GM12878 (cell line): ENCODE results near the gene UBE2I. TPM values are rescaled to one million over a fixed set of nuclear protein-coding genes. Genes with fewer than 3 reads are reported as not detected.

Source experiments
- ATAC-seq: fragments of 200-7000 bp; cut with Tn5 transposase; 3 replicates; pipeline ENCODE4 v1.9.1; 2020; ENCODE audit warnings: mild to moderate bottlenecking, moderate library complexity
- BruUV-seq: library from RNA; stranded (reverse); fragments of 400-500 nt; replicated peaks from 2 replicates; lab custom pipeline; 2021; lab: Mats Ljungman, UMichigan
- CTCF ChIA-PET: fragments of 300-600 bp; sonication (Branson Sonifier 250); formaldehyde crosslinking; extraction: SDS; loops from one replicate; lab custom pipeline; 2021; ENCODE audit warnings: inconsistent platforms; lab: Yijun Ruan, JAX
- POLR2A ChIA-PET: fragments of 350-600 bp; formaldehyde crosslinking; extraction: SDS; loops from one replicate; lab custom pipeline; 2021; ENCODE audit warnings: inconsistent platforms; lab: Charles Lee
- RAD21 ChIA-PET: fragments of 300-600 bp; sonication (Branson Sonifier 250); formaldehyde crosslinking; loops from one replicate; lab custom pipeline; 2023; ENCODE audit warnings: antibody characterized with exemption; ENCODE audit not compliant: unreplicated experiment; lab: Charles Lee
- SMC1A ChIA-PET: fragments of 300-600 bp; sonication (Branson Sonifier 250); formaldehyde crosslinking; loops from one replicate; lab custom pipeline; 2023; ENCODE audit not compliant: unreplicated experiment, uncharacterized antibody; lab: Charles Lee
- DNase-seq: peaks from one replicate; pipeline ENCODE4 v3.0.0-alpha.2; 2011; ENCODE audit warnings: low read depth, low spot score
- FAIRE-seq: peaks from 3 replicates; lab custom pipeline; 2011; peaks lifted over from hg19 to GRCh38; lab: Jason Lieb, UNC
- H2AFZ ChIP-seq: 2 replicates; pipeline ENCODE4 v1.6.0; 2011; ENCODE audit warnings: low read depth, low read length, control low read depth; ENCODE audit not compliant: control insufficient read depth
- H3K27ac ChIP-seq: 2 replicates; pipeline ENCODE4 v1.5.1; 2011; ENCODE audit warnings: control low read depth; ENCODE audit not compliant: control insufficient read depth, insufficient read depth
- H3K27me3 ChIP-seq, 2 experiments: replicated peaks in 1 of 2; 2 replicates each; pipeline versions ENCODE4 v1.6.0 to v1.6.1; 2011; ENCODE audit warnings: low read length in 1 of 2; ENCODE audit not compliant: control insufficient read depth in 2 of 2, insufficient read depth in 2 of 2
- H3K36me3 ChIP-seq, 2 experiments: 2 replicates each; pipeline ENCODE4 v1.5.1; 2011; ENCODE audit warnings: low read length in 1 of 2; ENCODE audit not compliant: control insufficient read depth in 2 of 2, insufficient read depth in 2 of 2
- H3K4me1 ChIP-seq: 2 replicates; pipeline ENCODE4 v1.6.1; 2011; ENCODE audit warnings: mild to moderate bottlenecking, low read length, moderate library complexity, mixed read lengths; ENCODE audit not compliant: control insufficient read depth, insufficient read depth
- H3K4me2 ChIP-seq: 2 replicates; pipeline ENCODE4 v1.6.0; 2011; ENCODE audit warnings: control low read depth; ENCODE audit not compliant: control insufficient read depth, insufficient read depth
- H3K4me3 ChIP-seq: fragments of 200-600 bp; sonication (generic); 2 replicates; pipeline ENCODE4 v1.5.1; 2016
- H3K79me2 ChIP-seq: 2 replicates; pipeline ENCODE4 v1.6.0; 2011; ENCODE audit warnings: low read length; ENCODE audit not compliant: control insufficient read depth, insufficient read depth
- H3K9ac ChIP-seq: 2 replicates; pipeline ENCODE4 v1.8.0; 2011; ENCODE audit warnings: low read length, control low read depth, mixed read lengths; ENCODE audit not compliant: control insufficient read depth, insufficient read depth
- H3K9me3 ChIP-seq: replicated peaks from 3 replicates; pipeline ENCODE4 v1.5.1; 2011; ENCODE audit warnings: mild to moderate bottlenecking, low read length; ENCODE audit not compliant: control insufficient read depth, insufficient read depth
- H4K20me1 ChIP-seq: 2 replicates; pipeline ENCODE4 v1.6.0; 2011; ENCODE audit not compliant: control insufficient read depth, insufficient read depth
- BCL11A ChIP-seq: IDR thresholded peaks from 2 replicates; pipeline ENCODE4 v1.6.1; 2011; ENCODE audit warnings: low read depth, low read length
- BMI1 ChIP-seq: fragments of 450-650 bp; IDR thresholded peaks from 2 replicates; pipeline ENCODE4 v1.6.1; 2016; ENCODE audit warnings: mild to moderate bottlenecking, moderate library complexity, borderline replicate concordance
- CHD2 ChIP-seq: IDR thresholded peaks from 2 replicates; pipeline ENCODE4 v1.6.1; 2011; ENCODE audit warnings: low read depth, low read length, improper control_type of control experiment, borderline replicate concordance
- EGR1 ChIP-seq, 2 experiments: IDR thresholded peaks; 1 replicate in 1 of 2; 2 replicates in 1 of 2; pipeline ENCODE4 v1.6.1; 2011 to 2012; ENCODE audit warnings: low read depth in 2 of 2, low read length in 2 of 2, borderline replicate concordance in 1 of 2, mild to moderate bottlenecking in 1 of 2, moderate library complexity in 1 of 2
- GABPA ChIP-seq: IDR thresholded peaks from 2 replicates; pipeline ENCODE4 v1.6.1; 2014; ENCODE audit warnings: antibody characterized with exemption, low read depth, mild to moderate bottlenecking, inconsistent platforms
- GATAD2B ChIP-seq: fragments of 450-650 bp; conservative IDR thresholded peaks from 2 replicates; pipeline ENCODE4 v1.6.1; 2017; ENCODE audit warnings: low read depth, mild to moderate bottlenecking, moderate library complexity
- HDGF ChIP-seq: fragments of 450-650 bp; IDR thresholded peaks from 2 replicates; pipeline ENCODE4 v1.6.1; 2016; ENCODE audit warnings: antibody characterized with exemption
- KAT2A ChIP-seq: conservative IDR thresholded peaks from 2 replicates; pipeline ENCODE4 v1.6.1; 2011; ENCODE audit warnings: low read depth, low read length; ENCODE audit not compliant: control insufficient read depth
- MYC ChIP-seq: IDR thresholded peaks from 2 replicates; pipeline ENCODE4 v1.6.1; 2011; ENCODE audit warnings: mild to moderate bottlenecking, low read length, moderate library complexity, inconsistent platforms; ENCODE audit not compliant: insufficient read depth, insufficient replicate concordance, insufficient read length, severe bottlenecking
- PML ChIP-seq: IDR thresholded peaks from 2 replicates; pipeline ENCODE4 v1.6.1; 2012; ENCODE audit warnings: low read length, inconsistent platforms
- RB1 ChIP-seq: fragments of 450-650 bp; formaldehyde crosslinking; IDR thresholded peaks from 2 replicates; pipeline ENCODE4 v1.6.1; 2017; ENCODE audit warnings: mild to moderate bottlenecking, borderline replicate concordance
- RBBP5 ChIP-seq: fragments of 200-600 bp; sonication (generic); conservative IDR thresholded peaks from 2 replicates; pipeline ENCODE4 v1.6.1; 2016
- SMAD5 ChIP-seq: IDR thresholded peaks from 2 replicates; pipeline ENCODE4 v1.6.1; 2016; ENCODE audit warnings: antibody characterized with exemption, low read depth
- SREBF1 ChIP-seq: IDR thresholded peaks from 2 replicates; pipeline ENCODE4 v1.6.1; 2012; ENCODE audit warnings: mild to moderate bottlenecking, low read length
- TAF1 ChIP-seq: IDR thresholded peaks from 2 replicates; pipeline ENCODE4 v1.6.1; 2011; ENCODE audit warnings: mild to moderate bottlenecking, low read depth, low read length, borderline replicate concordance
- WGBS: methylation state at CpG from one replicate; pipeline ENCODE4 v1.1.6; 2016; ENCODE audit warnings: low lambda C conversion rate; ENCODE audit not compliant: insufficient replicate concordance, insufficient coverage; ENCODE audit errors: missing lambda C conversion rate; 5-methylcytosine and 5-hydroxymethylcytosine counted together
- in situ Hi-C: fragments of 300-500 bp; cut with MboI; formaldehyde crosslinking; loops from 9 replicates; pipeline ENCODE4 v1.14.3; 2018; ENCODE audit warnings: mixed read lengths
- intact Hi-C: fragments of 100-400 bp; cut with micrococcal nuclease; formaldehyde crosslinking; loops from one replicate; pipeline ENCODE4 v1.14.2; 2022; ENCODE audit not compliant: unreplicated experiment
- polyA plus RNA-seq, 11 experiments: library from polyadenylated mRNA; depleted of rRNA in 4 of 11; unstranded in 6 of 11; stranded (reverse) in 5 of 11; fragments of >200 nt; fragmentation: Nextera tagmentation in 4 of 11; fragmentation: Illumina TruSeq in 1 of 11; extraction: Ambion mirVana in 4 of 11; extraction: Trizol in 1 of 11; gene quantifications; 1 replicate in 1 of 11; 2 replicates in 10 of 11; pipeline versions ENCODE4 v1.2.1 to v1.2.3, GENCODE V29; 2011 to 2016; ENCODE audit warnings: inconsistent platforms in 2 of 11, missing spikeins in 2 of 11, low read depth in 1 of 11
- total RNA-seq, 4 experiments: library from RNA; depleted of rRNA in 3 of 4; stranded (reverse); fragments of >200 nt in 3 of 4; fragmentation: Illumina TruSeq in 1 of 4; extraction: Trizol in 1 of 4; gene quantifications; 2 replicates each; pipeline versions ENCODE4 v1.2.1 to v1.2.3, GENCODE V29; 2013 to 2021
- TF ChIP-seq, protein P1 (sequence below): IDR thresholded peaks from 2 replicates; pipeline ENCODE4 v1.6.1; 2012; ENCODE audit warnings: low read length, inconsistent platforms

The UBE2I gene
- total and polyA plus RNA-seq, 10 of the 15 experiments (the other 5 are each of a cell fraction or from before 2014, with no cell fraction given): 47.5 to 243 (median 194) TPM

- ChIA-PET CTCF (interaction anchor here (0.6 to 1.8 kb wide), 2 partner anchors 11 to 1007 kb away, joined by 3 to 5 read pairs; no protein-coding TSS in a partner anchor), POLR2A (interaction anchor here (0.6 kb wide), 1 partner anchor 1223 kb away, joined by 3 read pairs; no protein-coding TSS in a partner anchor), SMC1A (no interaction called here), RAD21 (no interaction called here)
- FAIRE-seq (no peak), DNase-seq (no peak), ATAC-seq (no peak)
- in situ Hi-C loops: no loop called here
- no TSS peak for BruUV-seq
- Histone ChIP-seq H3K4me3 (no peak overlapping the region), H3K4me2 (no peak overlapping the region), H3K9ac (no peak overlapping the region), H3K27me3 (no peaks in the 10 kb centered on the region), H4K20me1 (no peaks in the 10 kb centered on the region), H3K27ac (no peak overlapping the region), H3K9me3 (no peaks in the 10 kb centered on the region), H3K36me3 (peaks cover 10 to 21% of the 10 kb centered on the region in 2 experiments; a peak in 3 of 4 replicates), H2AFZ (no peak overlapping the region), H3K79me2 (no peaks in the 10 kb centered on the region), H3K4me1 (no peaks in the 10 kb centered on the region)
- no peak for TF ChIP-seq EGR1 (IDR thresholded peaks at IDR 0.05; ENCODE audit: borderline replicate concordance in 1 of 2, low read depth in 2 of 2, low read length in 2 of 2)
- WGBS: 94% methylated on average over 14 of the region's 27 CpGs
- intact Hi-C loops: no loop called here
Measured at GRCh38 chr16:1367486-1368174, 58.2 kb downstream of the UBE2I start.

GRCh38 chr16:1371054-1371978, 61.9 kb downstream of the UBE2I start:
- H3K79me2 ChIP-seq: no peaks in the 10 kb centered on the region
- H3K4me1 ChIP-seq: no peaks in the 10 kb centered on the region
- no peaks in the 10 kb centered on the region for H3K27me3 ChIP-seq
- H3K27ac ChIP-seq: no peak overlapping the region
- in situ Hi-C loops (no loop called here), intact Hi-C loops (no loop called here)
- no peak overlapping the region for H3K9ac ChIP-seq
- ChIA-PET POLR2A (no interaction called here), SMC1A (no interaction called here), RAD21 (no interaction called here), CTCF (no interaction called here)
- H3K36me3 ChIP-seq: peaks cover 2 to 10% of the 10 kb centered on the region in 2 experiments; a peak in 3 of 4 replicates
- BruUV-seq: no TSS peak
- no peaks in the 10 kb centered on the region for H3K9me3 ChIP-seq
- H2AFZ ChIP-seq: no peak overlapping the region
- no peak overlapping the region for H3K4me3 ChIP-seq
- H3K4me2 ChIP-seq: no peak overlapping the region
- WGBS: 95% methylated on average over 32 of the region's 33 CpGs
- ATAC-seq: no peak
- DNase-seq: no peak
- FAIRE-seq: no peak
- no peaks in the 10 kb centered on the region for H4K20me1 ChIP-seq
- TF ChIP-seq GATAD2B: no peak
- TF ChIP-seq RB1: no peak
- TF ChIP-seq BCL11A: no peak
- TF ChIP-seq, protein P1, sequence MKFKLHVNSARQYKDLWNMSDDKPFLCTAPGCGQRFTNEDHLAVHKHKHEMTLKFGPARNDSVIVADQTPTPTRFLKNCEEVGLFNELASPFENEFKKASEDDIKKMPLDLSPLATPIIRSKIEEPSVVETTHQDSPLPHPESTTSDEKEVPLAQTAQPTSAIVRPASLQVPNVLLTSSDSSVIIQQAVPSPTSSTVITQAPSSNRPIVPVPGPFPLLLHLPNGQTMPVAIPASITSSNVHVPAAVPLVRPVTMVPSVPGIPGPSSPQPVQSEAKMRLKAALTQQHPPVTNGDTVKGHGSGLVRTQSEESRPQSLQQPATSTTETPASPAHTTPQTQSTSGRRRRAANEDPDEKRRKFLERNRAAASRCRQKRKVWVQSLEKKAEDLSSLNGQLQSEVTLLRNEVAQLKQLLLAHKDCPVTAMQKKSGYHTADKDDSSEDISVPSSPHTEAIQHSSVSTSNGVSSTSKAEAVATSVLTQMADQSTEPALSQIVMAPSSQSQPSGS: no peak
- TF ChIP-seq SREBF1: no peak
- no peak for TF ChIP-seq SMAD5
- no peak for TF ChIP-seq BMI1
- no peak for TF ChIP-seq GABPA
- no peak for TF ChIP-seq KAT2A
- no peak for TF ChIP-seq HDGF
- TF ChIP-seq PML: no peak
- TF ChIP-seq RBBP5: no peak
- TF ChIP-seq MYC: no peak
- TF ChIP-seq TAF1: no peak
- TF ChIP-seq CHD2: no peak
